Urinary bladder (tissue), 4 donors: Measurements from ENCODE around the gene WIF1. TPM values are rescaled to one million over a fixed set of nuclear protein-coding genes. Genes with fewer than 3 reads are reported as not detected.

Experiments used
- DNase-seq: peaks from one replicate; pipeline ENCODE4 v3.0.0-alpha.2; 2015; ENCODE audit errors: extremely low spot score
- H3K27ac ChIP-seq: one replicate; pipeline ENCODE4 v1.5.1; 2013; ENCODE audit warnings: low read depth, mild to moderate bottlenecking, moderate library complexity
- H3K36me3 ChIP-seq: one replicate; pipeline ENCODE4 v1.6.1; 2013; ENCODE audit warnings: mild to moderate bottlenecking, moderate library complexity; ENCODE audit not compliant: insufficient read depth
- H3K4me1 ChIP-seq: one replicate; pipeline ENCODE4 v1.6.1; 2013; ENCODE audit warnings: mild to moderate bottlenecking, moderate library complexity; ENCODE audit not compliant: insufficient read depth
- H3K4me3 ChIP-seq: one replicate; pipeline ENCODE4 v1.5.1; 2013; ENCODE audit warnings: low read depth, low read length
- WGBS: extraction: QIAGEN DNeasy Blood & Tissue Kit; methylation state at CpG from one replicate; pipeline ENCODE4 v1.1.7; 2013; 5-methylcytosine and 5-hydroxymethylcytosine counted together
- polyA plus RNA-seq: library from polyadenylated mRNA; stranded (reverse); fragments of 200-250 nt; gene quantifications from one replicate; pipeline ENCODE4 v1.2.3, GENCODE V29; 2013
- total RNA-seq: library from RNA; depleted of rRNA; stranded (reverse); fragments of >200 nt; gene quantifications from one replicate; pipeline ENCODE4 v1.2.3, GENCODE V29; 2014
- donor health status: healthy with polysubstance abuse.
- donor health status: healthy.

Gene WIF1
- total and polyA plus RNA-seq, 2 donors = 1.9 to 2.9 TPM

- no peak for DNase-seq
- Histone ChIP-seq H3K36me3 (no peaks in the 10 kb centered on the region), H3K4me1 (no peaks in the 10 kb centered on the region), H3K27ac (no peak overlapping the region), H3K4me3 (no peak overlapping the region)
- 50% methylated on average over 2 of the region's 2 CpGs for WGBS
These were observed 26.3 kb upstream of the WIF1 start for GRCh38 chr12:65147312-65147905.

GRCh38 chr12:65140738-65141137 lies 19.6 kb upstream of the WIF1 start:
- Histone ChIP-seq H3K36me3 (no peaks in the 10 kb centered on the region), H3K4me3 (no peak overlapping the region), H3K27ac (no peak overlapping the region), H3K4me1 (no peaks in the 10 kb centered on the region)
- no peak for DNase-seq
- WGBS = 85% methylated on average over 1 of the region's 1 CpG

DNA sequence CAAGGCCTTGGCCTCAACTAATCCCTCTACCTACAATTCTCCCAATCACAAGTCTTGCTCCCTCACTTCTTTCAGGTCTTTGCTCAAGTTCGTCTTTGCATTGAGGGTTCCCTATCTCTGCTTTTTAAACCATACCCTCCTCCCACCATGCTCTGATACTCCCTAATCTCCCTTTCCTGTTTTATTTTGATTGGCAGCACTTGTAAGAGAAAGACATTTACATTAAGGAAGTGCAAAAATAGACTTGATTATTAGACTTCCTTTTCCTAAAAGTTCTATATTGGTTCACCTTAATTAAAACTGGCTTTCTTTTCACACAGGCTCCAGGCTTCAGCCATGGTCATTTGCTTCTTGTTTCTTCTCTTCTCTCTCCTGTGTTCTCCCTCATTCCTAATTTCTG lies 18.3 kb upstream of the WIF1 start:
- 54% methylated on average over 1 of the region's 1 CpG for WGBS
- DNase-seq = no peak

DNA sequence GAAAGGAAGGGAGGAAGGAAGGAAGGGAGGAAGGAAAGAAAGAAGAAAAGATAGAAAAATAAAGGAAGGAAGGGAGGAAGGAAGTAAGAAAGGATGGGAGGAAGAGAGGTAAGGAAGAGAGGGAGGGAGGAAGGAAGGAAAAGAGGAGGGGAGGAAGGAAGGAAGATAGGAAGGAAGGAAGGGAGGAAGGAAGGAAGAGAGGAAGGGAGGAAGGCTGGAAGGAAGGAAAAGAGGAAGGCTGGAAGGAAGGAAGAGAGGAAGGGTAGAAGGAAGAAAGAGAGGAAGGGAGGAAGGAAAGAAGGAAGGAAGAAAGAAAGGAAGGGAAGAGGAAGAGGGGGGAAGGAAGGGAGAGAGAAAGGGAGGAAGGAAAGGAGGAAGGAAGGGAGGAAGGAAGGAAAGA lies 12.8 kb upstream of the WIF1 start:
- H3K4me3 ChIP-seq = no peak overlapping the region
- no peak for DNase-seq

More for the DNA sequence above, 18.3 kb upstream of the WIF1 start:
- H3K4me3 ChIP-seq = no peak overlapping the region
- no peaks in the 10 kb centered on the region for H3K36me3 ChIP-seq
- no peak overlapping the region for H3K27ac ChIP-seq
- no peaks in the 10 kb centered on the region for H3K4me1 ChIP-seq

DNA sequence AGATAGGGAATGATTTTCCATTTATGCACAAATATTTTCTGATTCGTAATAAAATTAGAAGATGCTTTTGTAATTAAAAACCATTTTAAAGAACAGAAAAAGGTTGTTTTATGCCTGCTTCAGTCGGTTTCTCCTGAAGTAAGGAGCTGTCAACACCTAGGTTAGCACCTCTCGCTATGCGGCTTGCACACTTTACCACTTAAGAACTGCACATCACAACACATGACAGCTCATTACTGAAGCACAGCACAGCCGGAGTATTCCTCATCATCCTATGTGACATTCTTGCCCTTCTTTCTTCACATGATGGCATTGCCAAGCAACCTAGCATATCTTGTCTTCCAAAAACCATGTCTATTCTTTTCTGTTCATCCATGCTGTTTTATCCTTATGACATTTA lies 5.4 kb upstream of the WIF1 start:
- WGBS = 56% methylated on average over 5 of the region's 5 CpGs
- DNase-seq = no peak
- Histone ChIP-seq H3K4me1 (no peaks in the 10 kb centered on the region), H3K4me3 (no peak overlapping the region), H3K27ac (no peak overlapping the region), H3K36me3 (no peaks in the 10 kb centered on the region)

More for the DNA sequence above, 12.8 kb upstream of the WIF1 start:
- no peak overlapping the region for H3K27ac ChIP-seq
- H3K4me1 ChIP-seq = no peaks in the 10 kb centered on the region
- no peaks in the 10 kb centered on the region for H3K36me3 ChIP-seq

DNA sequence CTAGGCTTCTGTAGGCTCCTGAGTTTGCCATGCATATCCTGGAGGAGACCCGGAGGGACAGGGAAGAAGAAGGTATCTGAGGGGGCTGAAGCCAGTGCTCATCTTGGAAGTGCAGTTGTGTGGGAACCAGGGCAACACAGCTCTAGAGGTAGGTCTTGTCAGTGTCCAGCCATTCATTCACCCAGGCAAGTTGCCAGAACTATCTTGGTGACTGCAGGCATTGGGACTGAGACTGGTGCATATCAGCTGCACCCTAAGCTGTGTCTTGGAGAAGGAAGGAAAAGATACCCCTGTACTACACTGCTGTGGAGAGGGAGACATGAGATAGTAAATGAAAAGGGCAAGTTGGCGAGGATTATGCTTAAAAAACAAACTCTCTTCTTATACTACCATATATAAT lies 4.9 kb upstream of the WIF1 start:
- Histone ChIP-seq H3K36me3 (no peaks in the 10 kb centered on the region), H3K4me1 (no peaks in the 10 kb centered on the region), H3K4me3 (no peak overlapping the region), H3K27ac (no peak overlapping the region)
- DNase-seq = no peak
- 61% methylated on average over 2 of the region's 2 CpGs for WGBS

- Histone ChIP-seq H3K4me3 (no peak overlapping the region), H3K4me1 (no peaks in the 10 kb centered on the region), H3K27ac (no peak overlapping the region), H3K36me3 (no peaks in the 10 kb centered on the region)
- 58% methylated on average over 1 of the region's 1 CpG for WGBS
- no peak for DNase-seq
These were observed 4.1 kb upstream of the WIF1 start for GRCh38 chr12:65125247-65125646.

DNA sequence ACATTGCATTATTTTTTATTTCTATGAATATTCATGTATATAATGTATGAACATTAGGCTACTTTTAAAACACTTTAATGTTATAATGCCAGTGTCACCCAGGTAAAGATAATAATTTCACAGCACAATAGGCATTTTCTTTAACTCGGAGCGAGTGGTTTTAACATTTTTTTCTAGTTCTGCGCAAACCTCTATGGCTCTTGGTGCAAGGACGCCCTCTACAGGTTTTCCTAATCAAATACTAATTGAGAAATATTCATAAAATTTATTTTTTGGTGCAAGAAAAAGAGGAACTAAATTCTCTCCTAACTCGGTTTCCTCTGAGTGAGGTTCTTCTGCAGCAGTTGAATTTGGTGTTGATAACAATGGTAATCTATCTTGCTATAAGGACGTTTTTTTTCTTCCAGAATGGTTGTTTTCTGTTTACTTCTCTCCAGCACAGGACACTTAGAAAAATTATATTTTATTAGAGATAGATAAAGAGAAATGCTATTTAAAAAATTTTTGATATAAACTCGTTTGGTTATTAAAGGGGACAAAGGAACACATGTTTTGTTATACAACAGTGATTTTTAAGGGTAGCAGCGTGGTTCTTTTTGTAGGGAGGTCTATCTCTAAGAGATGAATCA lies 2.4 kb upstream of the WIF1 start:
- DNase-seq = no peak
- no peaks in the 10 kb centered on the region for H3K36me3 ChIP-seq
- no peak overlapping the region for H3K4me3 ChIP-seq
- no peaks in the 10 kb centered on the region for H3K4me1 ChIP-seq
- H3K27ac ChIP-seq = no peak overlapping the region
- 10% methylated on average over 8 of the region's 8 CpGs for WGBS

DNA sequence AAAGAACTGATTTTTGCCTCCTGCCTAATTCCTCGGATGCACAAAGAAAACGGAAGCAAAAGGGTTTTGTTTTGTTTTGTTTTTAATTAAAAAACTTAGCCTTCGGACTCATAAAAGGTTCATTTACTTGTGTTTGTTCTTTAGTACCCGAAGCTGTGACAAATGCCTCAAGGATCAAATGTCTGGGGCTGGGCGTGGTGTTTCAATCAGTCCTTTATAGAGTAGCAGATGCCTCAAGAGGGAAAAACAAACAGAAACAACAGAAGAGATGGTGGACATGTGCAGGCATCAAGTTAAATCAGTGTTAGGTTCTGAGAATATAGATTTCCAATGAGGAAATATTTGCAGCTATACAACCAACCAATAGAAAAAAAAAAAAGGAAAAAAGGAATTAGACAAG lies 1.6 kb upstream of the WIF1 start:
- WGBS = 71% methylated on average over 5 of the region's 5 CpGs
- DNase-seq = no peak
- H3K4me1 ChIP-seq = no peaks in the 10 kb centered on the region
- H3K4me3 ChIP-seq = no peak overlapping the region
- H3K36me3 ChIP-seq = no peaks in the 10 kb centered on the region
- no peak overlapping the region for H3K27ac ChIP-seq

GRCh38 chr12:65121956-65122469 lies 908 bp upstream of the WIF1 start:
- Histone ChIP-seq H3K4me3 (no peak overlapping the region), H3K4me1 (no peaks in the 10 kb centered on the region), H3K36me3 (no peaks in the 10 kb centered on the region), H3K27ac (no peak overlapping the region)
- WGBS = 83% methylated on average over 34 of the region's 34 CpGs
- no peak for DNase-seq

DNA sequence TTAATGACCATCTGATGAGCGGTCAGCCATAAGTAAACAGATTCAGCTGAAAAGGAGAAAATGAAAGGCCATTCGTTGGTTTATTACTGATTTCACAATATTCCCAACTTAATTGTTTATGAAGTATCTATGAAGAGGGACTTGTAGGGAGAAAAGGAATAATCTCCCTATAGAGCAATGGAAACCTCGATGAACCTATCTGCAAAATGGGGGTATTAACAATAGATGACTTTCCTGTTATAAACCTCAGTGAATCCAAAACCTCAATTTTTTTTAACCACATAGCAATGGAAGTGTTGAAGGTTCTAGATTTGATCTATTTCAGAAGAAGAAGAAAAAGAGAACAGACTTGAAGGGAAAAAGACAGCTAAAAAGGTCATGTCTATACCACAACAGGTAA lies 2.0 kb downstream of the WIF1 start:
- no peaks in the 10 kb centered on the region for H3K36me3 ChIP-seq

DNA sequence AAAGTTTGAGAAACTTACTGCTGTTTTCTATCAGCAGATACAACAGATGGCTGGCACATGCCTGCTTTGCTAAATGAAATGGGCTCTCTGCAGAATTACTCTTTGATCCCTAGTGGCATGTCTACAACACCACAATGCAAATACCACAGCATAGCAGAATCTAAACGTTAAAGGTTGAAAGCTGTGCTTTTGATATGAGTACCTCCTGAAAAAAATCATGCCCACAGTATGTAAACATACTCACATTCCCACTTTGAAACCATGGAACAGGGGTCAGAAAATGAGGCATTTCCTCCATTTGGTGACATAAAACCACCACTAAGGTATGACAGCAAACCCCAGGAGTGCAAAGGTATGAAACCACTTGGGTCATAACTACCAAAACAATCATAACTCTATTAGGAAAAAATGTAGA lies 7.5 kb downstream of the WIF1 start:
- Histone ChIP-seq H3K4me1 (no peaks in the 10 kb centered on the region), H3K4me3 (no peak overlapping the region), H3K36me3 (no peaks in the 10 kb centered on the region), H3K27ac (no peak overlapping the region)
- no peak for DNase-seq
- WGBS = 4% methylated on average over 1 of the region's 1 CpG

More for the DNA sequence above, 2.0 kb downstream of the WIF1 start:
- DNase-seq = no peak
- WGBS = 91% methylated on average over 3 of the region's 3 CpGs
- Histone ChIP-seq H3K4me1 (no peaks in the 10 kb centered on the region), H3K27ac (no peak overlapping the region), H3K4me3 (no peak overlapping the region)

GRCh38 chr12:65106948-65107347 lies 14.2 kb downstream of the WIF1 start:
- Histone ChIP-seq H3K4me3 (no peak overlapping the region), H3K36me3 (no peaks in the 10 kb centered on the region), H3K4me1 (no peaks in the 10 kb centered on the region), H3K27ac (no peak overlapping the region)
- DNase-seq = no peak

DNA sequence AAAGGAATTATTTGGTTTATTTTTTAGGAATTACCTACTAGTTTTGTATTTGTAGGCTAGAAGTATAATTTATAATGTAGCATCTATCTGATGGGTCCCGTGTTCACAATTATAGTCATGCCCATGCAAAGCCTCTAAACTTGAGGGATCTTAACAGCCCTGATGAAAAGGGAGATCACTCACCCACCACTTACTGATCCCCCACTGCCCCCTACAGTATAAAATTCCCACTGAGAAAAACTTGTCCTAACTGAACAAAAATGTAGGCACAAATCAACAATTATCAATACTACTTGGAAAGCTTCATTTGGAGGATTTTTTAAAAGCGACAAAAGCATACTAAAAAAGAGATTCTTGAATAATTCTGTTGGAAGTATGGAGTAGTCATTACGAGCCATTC lies 21.0 kb downstream of the WIF1 start:
- Histone ChIP-seq H3K36me3 (no peaks in the 10 kb centered on the region), H3K4me1 (no peaks in the 10 kb centered on the region), H3K27ac (no peak overlapping the region), H3K4me3 (no peak overlapping the region)
- DNase-seq = no peak
- 74% methylated on average over 3 of the region's 3 CpGs for WGBS
